PC-9 (cell line): ENCODE measurements around the gene GRN. TPM values are rescaled to one million over a fixed set of nuclear protein-coding genes. Genes with fewer than 3 reads are reported as not detected.
A peak's percentile ranks its signal among the peaks of the same experiment; 100 is the strongest.

Source experiments
- BruUV-seq: library from RNA; stranded (reverse); fragments of 400-500 nt; replicated peaks from 2 replicates; lab custom pipeline; 2021; lab: Mats Ljungman, UMichigan
- CTCF ChIA-PET: fragments of 300-600 bp; sonication (Branson Sonifier 250); formaldehyde crosslinking; loops from one replicate; lab custom pipeline; 2022; ENCODE audit warnings: antibody characterized with exemption; lab: Charles Lee
- POLR2A ChIA-PET: fragments of 300-600 bp; sonication (Branson Sonifier 250); formaldehyde crosslinking; loops from one replicate; lab custom pipeline; 2022; ENCODE audit warnings: antibody characterized with exemption; ENCODE audit not compliant: unreplicated experiment; lab: Charles Lee
- DNase-seq, 2 experiments: peaks; one replicate each; pipeline versions ENCODE4 v3.0.0 to v3.0.0-alpha.2; 2015 to 2022; ENCODE audit warnings: mixed read lengths in 1 of 2
- H2AFZ ChIP-seq: fragments of 200-600 bp; sonication (generic); 2 replicates; pipeline ENCODE4 v1.8.1; 2017; ENCODE audit warnings: antibody characterized with exemption
- H3F3A ChIP-seq: fragments of 200-600 bp; sonication (generic); 2 replicates; pipeline ENCODE4 v1.8.1; 2017; ENCODE audit warnings: antibody characterized with exemption, mild to moderate bottlenecking, low read depth; ENCODE audit not compliant: insufficient read depth
- H3K27ac ChIP-seq: fragments of 200-600 bp; sonication (generic); 2 replicates; pipeline ENCODE4 v1.6.1; 2016; ENCODE audit warnings: mixed run types
- H3K27me3 ChIP-seq: fragments of 200-600 bp; sonication (generic); 2 replicates; pipeline ENCODE4 v1.6.1; 2016; ENCODE audit warnings: low read depth, mixed run types; ENCODE audit not compliant: insufficient read depth
- H3K36me3 ChIP-seq: fragments of 200-600 bp; sonication (generic); 2 replicates; pipeline ENCODE4 v1.6.1; 2016; ENCODE audit warnings: low read depth, mixed run types
- H3K4me1 ChIP-seq: fragments of 200-600 bp; sonication (generic); replicated peaks from 2 replicates; pipeline ENCODE4 v1.6.1; 2016; ENCODE audit warnings: mixed run types; ENCODE audit not compliant: insufficient read depth
- H3K4me2 ChIP-seq: fragments of 200-600 bp; sonication (generic); 2 replicates; pipeline ENCODE4 v1.6.1; 2017; ENCODE audit warnings: mixed run types
- H3K4me3 ChIP-seq: fragments of 200-600 bp; sonication (generic); 2 replicates; pipeline ENCODE4 v1.6.1; 2016; ENCODE audit warnings: mixed run types
- H3K79me2 ChIP-seq: fragments of 200-600 bp; sonication (generic); 2 replicates; pipeline ENCODE4 v1.6.1; 2017; ENCODE audit warnings: low read depth, mixed run types
- H3K9me2 ChIP-seq: fragments of 200-600 bp; sonication (generic); 2 replicates; pipeline ENCODE4 v1.8.1; 2017; ENCODE audit warnings: mild to moderate bottlenecking; ENCODE audit not compliant: insufficient read depth
- H3K9me3 ChIP-seq: fragments of 200-600 bp; sonication (generic); 2 replicates; pipeline ENCODE4 v1.8.1; 2016; ENCODE audit warnings: low read depth; ENCODE audit not compliant: insufficient read depth
- H4K20me1 ChIP-seq: fragments of 200-600 bp; sonication (generic); 2 replicates; pipeline ENCODE4 v1.8.1; 2017; ENCODE audit not compliant: insufficient read depth
- CTCF ChIP-seq: fragments of 200-600 bp; sonication (generic); conservative IDR thresholded peaks from 2 replicates; pipeline ENCODE4 v1.6.1; 2017; ENCODE audit warnings: mixed run types, antibody characterized with exemption, mild to moderate bottlenecking, moderate library complexity
- EZH2 ChIP-seq: fragments of 200-600 bp; sonication (generic); IDR thresholded peaks from 2 replicates; pipeline ENCODE4 v1.8.0; 2017; ENCODE audit warnings: antibody characterized with exemption, low read depth
- intact Hi-C: fragments of 100-400 bp; cut with micrococcal nuclease; formaldehyde crosslinking; loops from one replicate; pipeline ENCODE4 v1.10.0; 2022; ENCODE audit not compliant: unreplicated experiment
- total RNA-seq: library from RNA; stranded (reverse); gene quantifications from 2 replicates; pipeline ENCODE4 v1.2.3, GENCODE V29; 2021

The GRN gene
- total RNA-seq, 1 experiment from 2014 or later, result 226 TPM

GRCh38 chr17:44348988-44349364 is 3.9 kb downstream of the GRN start:
- CTCF ChIA-PET, result no interaction called here
- no peak overlapping the region for H3K4me3 ChIP-seq
- no peaks in the 10 kb centered on the region for H3K9me3 ChIP-seq
- H4K20me1 ChIP-seq, result peaks cover 10% of the 10 kb centered on the region; the same call in 1 of the 2 replicates
- POLR2A ChIA-PET, result no interaction called here
- H3K36me3 ChIP-seq, result no peaks in the 10 kb centered on the region
- no peaks in the 10 kb centered on the region for H3K9me2 ChIP-seq
- no peaks in the 10 kb centered on the region for H3K27me3 ChIP-seq
- no TSS peak for BruUV-seq
- peaks cover 6% of the 10 kb centered on the region for H3K4me1 ChIP-seq
- H3F3A ChIP-seq, result no peaks in the 10 kb centered on the region; the same call in 1 of the 2 replicates
- H3K27ac ChIP-seq, result no peak overlapping the region
- intact Hi-C loops, result loop anchor here (10.0 kb wide), 1 partner anchor 274 kb away; the partner anchor contains the start of gene G6PC3
- no peak for TF ChIP-seq EZH2
- no peak for TF ChIP-seq CTCF
- peaks cover 7% of the 10 kb centered on the region; the same call in 1 of the 2 replicates for H3K79me2 ChIP-seq
- no peak for DNase-seq
- H3K4me2 ChIP-seq, result no peak overlapping the region
- H2AFZ ChIP-seq, result no peak overlapping the region

- no peaks in the 10 kb centered on the region for H3K9me3 ChIP-seq
- no peaks in the 10 kb centered on the region; the same call in 1 of the 2 replicates for H3F3A ChIP-seq
- peaks cover 6% of the 10 kb centered on the region for H3K4me1 ChIP-seq
- no TSS peak for BruUV-seq
- no peak overlapping the region for H3K27ac ChIP-seq
- POLR2A ChIA-PET, result no interaction called here
- intact Hi-C loops, result loop anchor here (10.0 kb wide), 1 partner anchor 275 kb away; the partner anchor contains the start of gene G6PC3
- CTCF ChIA-PET, result interaction anchor here (0.6 to 0.7 kb wide), 2 partner anchors 9 to 54 kb away, joined by 7 to 13 read pairs; no protein-coding TSS in a partner anchor
- no peak for TF ChIP-seq CTCF
- no peak for TF ChIP-seq EZH2
- peaks cover 7% of the 10 kb centered on the region; the same call in 1 of the 2 replicates for H3K79me2 ChIP-seq
- H3K4me2 ChIP-seq, result no peak overlapping the region
- no peak overlapping the region for H3K4me3 ChIP-seq
- no peaks in the 10 kb centered on the region for H3K9me2 ChIP-seq
- DNase-seq, result no peak
- no peaks in the 10 kb centered on the region for H3K36me3 ChIP-seq
- peaks cover 10% of the 10 kb centered on the region; the same call in 1 of the 2 replicates for H4K20me1 ChIP-seq
- no peak overlapping the region for H2AFZ ChIP-seq
- no peaks in the 10 kb centered on the region for H3K27me3 ChIP-seq
These were observed 4.5 kb downstream of the GRN start for GRCh38 chr17:44349553-44350070.

GRCh38 chr17:44350733-44351226 is 5.7 kb downstream of the GRN start:
- no peak overlapping the region for H3K4me3 ChIP-seq
- no peak overlapping the region for H3K27ac ChIP-seq
- H3K79me2 ChIP-seq, result peaks cover 7% of the 10 kb centered on the region; the same call in 1 of the 2 replicates
- CTCF ChIA-PET, result no interaction called here
- peaks cover 5% of the 10 kb centered on the region for H3K4me1 ChIP-seq
- H3K9me2 ChIP-seq, result no peaks in the 10 kb centered on the region
- peak in 1 of 2 experiments; percentile 61 for DNase-seq
- H4K20me1 ChIP-seq, result peaks cover 10% of the 10 kb centered on the region; the same call in 1 of the 2 replicates
- no peaks in the 10 kb centered on the region for H3K36me3 ChIP-seq
- TF ChIP-seq CTCF (peak; percentile 86), EZH2 (no peak)
- no peak overlapping the region for H3K4me2 ChIP-seq
- intact Hi-C loops, result no loop called here
- H3K9me3 ChIP-seq, result no peaks in the 10 kb centered on the region
- no peaks in the 10 kb centered on the region; the same call in 1 of the 2 replicates for H3F3A ChIP-seq
- no peak overlapping the region for H2AFZ ChIP-seq
- BruUV-seq, result no TSS peak
- H3K27me3 ChIP-seq, result no peaks in the 10 kb centered on the region
- POLR2A ChIA-PET, result interaction anchor here (0.6 kb wide), 2 partner anchors 9 to 211 kb away, joined by 3 to 11 read pairs; no protein-coding TSS in a partner anchor
